HG02759 (cell line): Measurements from ENCODE around the gene BCLAF1.

Experiments
- ATAC-seq: cut with Tn5 transposase; IDR thresholded peaks from one replicate; pipeline ENCODE4 v1.9.1; 2021; ENCODE audit warnings: mild to moderate bottlenecking, moderate library complexity; ENCODE audit not compliant: unreplicated experiment

The BCLAF1 gene

GRCh38 chr6:136209496-136209895, 80.2 kb downstream of the BCLAF1 start:
- no peak for ATAC-seq

- ATAC-seq = no peak
These were observed 80.9 kb downstream of the BCLAF1 start for GRCh38 chr6:136208783-136209182.
